ENCODE measurements around the gene LTN1. TPM values are rescaled to one million over a fixed set of nuclear protein-coding genes. Genes with fewer than 3 reads are reported as not detected.

Gene LTN1, protein sequence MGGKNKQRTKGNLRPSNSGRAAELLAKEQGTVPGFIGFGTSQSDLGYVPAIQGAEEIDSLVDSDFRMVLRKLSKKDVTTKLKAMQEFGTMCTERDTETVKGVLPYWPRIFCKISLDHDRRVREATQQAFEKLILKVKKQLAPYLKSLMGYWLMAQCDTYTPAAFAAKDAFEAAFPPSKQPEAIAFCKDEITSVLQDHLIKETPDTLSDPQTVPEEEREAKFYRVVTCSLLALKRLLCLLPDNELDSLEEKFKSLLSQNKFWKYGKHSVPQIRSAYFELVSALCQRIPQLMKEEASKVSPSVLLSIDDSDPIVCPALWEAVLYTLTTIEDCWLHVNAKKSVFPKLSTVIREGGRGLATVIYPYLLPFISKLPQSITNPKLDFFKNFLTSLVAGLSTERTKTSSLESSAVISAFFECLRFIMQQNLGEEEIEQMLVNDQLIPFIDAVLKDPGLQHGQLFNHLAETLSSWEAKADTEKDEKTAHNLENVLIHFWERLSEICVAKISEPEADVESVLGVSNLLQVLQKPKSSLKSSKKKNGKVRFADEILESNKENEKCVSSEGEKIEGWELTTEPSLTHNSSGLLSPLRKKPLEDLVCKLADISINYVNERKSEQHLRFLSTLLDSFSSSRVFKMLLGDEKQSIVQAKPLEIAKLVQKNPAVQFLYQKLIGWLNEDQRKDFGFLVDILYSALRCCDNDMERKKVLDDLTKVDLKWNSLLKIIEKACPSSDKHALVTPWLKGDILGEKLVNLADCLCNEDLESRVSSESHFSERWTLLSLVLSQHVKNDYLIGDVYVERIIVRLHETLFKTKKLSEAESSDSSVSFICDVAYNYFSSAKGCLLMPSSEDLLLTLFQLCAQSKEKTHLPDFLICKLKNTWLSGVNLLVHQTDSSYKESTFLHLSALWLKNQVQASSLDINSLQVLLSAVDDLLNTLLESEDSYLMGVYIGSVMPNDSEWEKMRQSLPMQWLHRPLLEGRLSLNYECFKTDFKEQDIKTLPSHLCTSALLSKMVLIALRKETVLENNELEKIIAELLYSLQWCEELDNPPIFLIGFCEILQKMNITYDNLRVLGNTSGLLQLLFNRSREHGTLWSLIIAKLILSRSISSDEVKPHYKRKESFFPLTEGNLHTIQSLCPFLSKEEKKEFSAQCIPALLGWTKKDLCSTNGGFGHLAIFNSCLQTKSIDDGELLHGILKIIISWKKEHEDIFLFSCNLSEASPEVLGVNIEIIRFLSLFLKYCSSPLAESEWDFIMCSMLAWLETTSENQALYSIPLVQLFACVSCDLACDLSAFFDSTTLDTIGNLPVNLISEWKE (N-terminal part only)
- 21.6 TPM for polyA plus RNA-seq
- long read RNA-seq, donor 1, full-length matches to known transcripts = 1 of 1 reads
- long read RNA-seq, donor 1, partial matches to known transcripts = 0 of 1 reads
- long read RNA-seq, donor 1, other reads (novel, unspliced or antisense) = 0 of 1 reads
- long read RNA-seq, donor 2 = 0 reads
- long read RNA-seq, donor 3 = 0 reads
- long read RNA-seq, donor 4 = 0 reads
- long read RNA-seq, donor 5 = 0 reads
- long read RNA-seq, donor 6, full-length matches to known transcripts = 1 of 1 reads
- long read RNA-seq, donor 6, partial matches to known transcripts = 0 of 1 reads
- long read RNA-seq, donor 6, other reads (novel, unspliced or antisense) = 0 of 1 reads
- long read RNA-seq, donor 7 = 0 reads
- long read RNA-seq, donor 8 = 0 reads
- long read RNA-seq, donor 9 = 0 reads
- long read RNA-seq, donor 10 = 0 reads
- long read RNA-seq, donor 11 = 0 reads

- Histone ChIP-seq H3K27me3 (ENCODE audit: control insufficient read depth, insufficient read depth, low read length) (no peaks in the 10 kb centered on the region), H3K27ac (ENCODE audit: low read length) (peak within 1 kb of the TSS; percentile 88), H3K4me3 (ENCODE audit: low read length) (peak within 1 kb of the TSS; percentile 91), H3K36me3 (ENCODE audit: control insufficient read depth, insufficient read depth, low read length) (no peaks in the 10 kb centered on the region), H3K9me3 (ENCODE audit: control insufficient read depth, low read depth, low read length) (no peaks in the 10 kb centered on the region), H3K4me1 (ENCODE audit: control insufficient read depth, insufficient read depth, low read length) (peaks cover 5% of the 10 kb centered on the region)
- peak; percentile 99 for DNase-seq
- no CpG with 5 or more reads among the region's 43 CpGs for WGBS (ENCODE audit: insufficient coverage, low lambda C conversion rate)
These were observed at the start of gene LTN1 for GRCh38 chr21:28992526-28993292. LTN1 (minus strand) TSS chr21:28992877; CDS start chr21:28992805, 72 bp downstream.

DNA sequence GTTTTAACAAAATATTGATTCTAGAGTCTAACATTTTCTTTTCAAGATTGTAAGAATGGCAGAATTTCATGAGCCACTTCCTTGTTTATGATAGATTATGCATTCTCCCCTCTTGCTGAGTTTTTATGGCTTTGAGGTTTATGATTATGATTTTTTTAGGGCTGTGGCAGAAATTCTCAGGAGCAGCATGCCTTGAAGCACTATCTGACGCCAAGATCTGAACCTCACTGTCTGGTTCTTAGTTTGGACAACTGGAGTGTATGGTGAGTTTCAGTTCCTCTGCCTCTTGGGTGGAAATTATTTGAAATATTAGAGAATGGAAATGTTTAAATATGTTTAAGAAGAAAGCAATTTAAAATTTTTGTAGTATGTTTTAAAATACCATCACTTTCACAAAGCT is 42.0 kb upstream of the LTN1 start:
- no peak for DNase-seq
- no peak overlapping the region for H3K27ac ChIP-seq (ENCODE audit: low read length)
- H3K9me3 ChIP-seq (ENCODE audit: control insufficient read depth, low read depth, low read length) = no peaks in the 10 kb centered on the region
- H3K4me3 ChIP-seq (ENCODE audit: low read length) = no peak overlapping the region
- no peaks in the 10 kb centered on the region for H3K27me3 ChIP-seq (ENCODE audit: control insufficient read depth, insufficient read depth, low read length)
- no CpG with 5 or more reads among the region's 1 CpG for WGBS (ENCODE audit: insufficient coverage, low lambda C conversion rate)
- peaks cover 52% of the 10 kb centered on the region for H3K36me3 ChIP-seq (ENCODE audit: control insufficient read depth, insufficient read depth, low read length)
- H3K4me1 ChIP-seq (ENCODE audit: control insufficient read depth, insufficient read depth, low read length) = no peaks in the 10 kb centered on the region

DNA sequence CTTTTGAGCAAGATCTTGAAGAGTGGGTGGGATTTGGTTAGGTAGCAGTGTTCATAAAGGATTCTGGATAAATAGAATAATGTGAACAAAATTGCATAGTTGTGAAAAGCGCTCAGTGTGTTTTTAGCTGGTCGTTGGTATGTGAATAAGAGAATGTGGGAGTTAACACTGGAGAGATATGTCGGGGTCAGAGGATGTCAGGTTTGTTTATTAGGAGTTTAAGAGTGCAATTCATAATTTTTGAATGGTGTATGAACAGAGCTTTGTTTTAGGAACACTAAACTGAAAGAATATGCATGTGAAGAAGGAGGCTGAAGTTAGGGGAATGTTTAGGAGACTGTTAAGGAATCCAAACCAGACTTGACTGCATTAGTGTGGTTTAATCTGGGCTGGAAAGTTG is 41.2 kb upstream of the LTN1 start:
- WGBS (ENCODE audit: insufficient coverage, low lambda C conversion rate) = 87% methylated on average over 2 of the region's 3 CpGs
- DNase-seq = no peak
- Histone ChIP-seq H3K27me3 (ENCODE audit: control insufficient read depth, insufficient read depth, low read length) (no peaks in the 10 kb centered on the region), H3K27ac (ENCODE audit: low read length) (no peak overlapping the region), H3K4me1 (ENCODE audit: control insufficient read depth, insufficient read depth, low read length) (no peaks in the 10 kb centered on the region), H3K4me3 (ENCODE audit: low read length) (no peak overlapping the region), H3K9me3 (ENCODE audit: control insufficient read depth, low read depth, low read length) (no peaks in the 10 kb centered on the region), H3K36me3 (ENCODE audit: control insufficient read depth, insufficient read depth, low read length) (peaks cover 49% of the 10 kb centered on the region)

- Histone ChIP-seq H3K4me3 (ENCODE audit: low read length) (no peak overlapping the region), H3K27ac (ENCODE audit: low read length) (no peak overlapping the region), H3K36me3 (ENCODE audit: control insufficient read depth, insufficient read depth, low read length) (peaks cover 50% of the 10 kb centered on the region), H3K27me3 (ENCODE audit: control insufficient read depth, insufficient read depth, low read length) (no peaks in the 10 kb centered on the region), H3K9me3 (ENCODE audit: control insufficient read depth, low read depth, low read length) (no peaks in the 10 kb centered on the region), H3K4me1 (ENCODE audit: control insufficient read depth, insufficient read depth, low read length) (no peaks in the 10 kb centered on the region)
- WGBS (ENCODE audit: insufficient coverage, low lambda C conversion rate) = 100% methylated on average over 1 of the region's 4 CpGs
- no peak for DNase-seq
These were observed 40.6 kb upstream of the LTN1 start for GRCh38 chr21:29033301-29033700.

- Histone ChIP-seq H3K4me1 (ENCODE audit: control insufficient read depth, insufficient read depth, low read length) (peaks cover 1% of the 10 kb centered on the region), H3K4me3 (ENCODE audit: low read length) (no peak overlapping the region), H3K27me3 (ENCODE audit: control insufficient read depth, insufficient read depth, low read length) (no peaks in the 10 kb centered on the region), H3K36me3 (ENCODE audit: control insufficient read depth, insufficient read depth, low read length) (peaks cover 44% of the 10 kb centered on the region), H3K27ac (ENCODE audit: low read length) (no peak overlapping the region), H3K9me3 (ENCODE audit: control insufficient read depth, low read depth, low read length) (no peaks in the 10 kb centered on the region)
- no CpG with 5 or more reads among the region's 1 CpG for WGBS (ENCODE audit: insufficient coverage, low lambda C conversion rate)
- no peak for DNase-seq
These were observed 38.2 kb upstream of the LTN1 start for GRCh38 chr21:29030909-29031308.

- Histone ChIP-seq H3K4me3 (ENCODE audit: low read length) (no peak overlapping the region), H3K36me3 (ENCODE audit: control insufficient read depth, insufficient read depth, low read length) (peaks cover 37% of the 10 kb centered on the region), H3K27ac (ENCODE audit: low read length) (no peak overlapping the region), H3K27me3 (ENCODE audit: control insufficient read depth, insufficient read depth, low read length) (no peaks in the 10 kb centered on the region), H3K9me3 (ENCODE audit: control insufficient read depth, low read depth, low read length) (no peaks in the 10 kb centered on the region), H3K4me1 (ENCODE audit: control insufficient read depth, insufficient read depth, low read length) (peaks cover 3% of the 10 kb centered on the region)
- no peak for DNase-seq
- WGBS (ENCODE audit: insufficient coverage, low lambda C conversion rate) = no CpG with 5 or more reads among the region's 1 CpG
These were observed 36.8 kb upstream of the LTN1 start for GRCh38 chr21:29029524-29029923.

DNA sequence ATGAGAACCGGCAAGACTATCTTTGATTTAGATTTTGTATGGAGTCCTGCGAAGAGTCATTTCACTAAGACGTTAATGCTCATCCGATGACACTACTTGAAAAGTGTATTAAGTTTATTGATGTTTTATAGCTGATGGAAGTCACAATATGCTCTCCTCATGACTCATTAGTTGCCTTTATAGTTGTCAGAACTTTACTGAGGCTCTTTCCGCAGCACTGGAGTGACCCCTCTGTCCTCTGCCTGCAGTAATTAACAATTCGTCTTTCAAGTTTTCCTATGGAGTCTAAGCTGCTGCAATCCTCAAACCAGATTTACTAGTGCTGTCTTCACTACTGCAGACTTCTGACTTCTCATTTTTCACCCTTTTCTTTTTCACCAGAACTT is 32.6 kb upstream of the LTN1 start:
- no peaks in the 10 kb centered on the region for H3K27me3 ChIP-seq (ENCODE audit: control insufficient read depth, insufficient read depth, low read length)
- H3K4me3 ChIP-seq (ENCODE audit: low read length) = peak overlapping the region; percentile 76
- peaks cover 10% of the 10 kb centered on the region for H3K36me3 ChIP-seq (ENCODE audit: control insufficient read depth, insufficient read depth, low read length)
- peak in 1 of 2 donors; percentile 64 for DNase-seq
- H3K4me1 ChIP-seq (ENCODE audit: control insufficient read depth, insufficient read depth, low read length) = peaks cover 3% of the 10 kb centered on the region
- H3K27ac ChIP-seq (ENCODE audit: low read length) = peak overlapping the region; percentile 95
- WGBS (ENCODE audit: insufficient coverage, low lambda C conversion rate) = no CpG with 5 or more reads among the region's 6 CpGs
- H3K9me3 ChIP-seq (ENCODE audit: control insufficient read depth, low read depth, low read length) = no peaks in the 10 kb centered on the region

GRCh38 chr21:29024474-29025327 is 32.0 kb upstream of the LTN1 start, which contains the start of gene USP16:
USP16 (plus strand) TSS chr21:29024668; CDS start chr21:29027914, 3,246 bp downstream.
- peak; percentile 98 to 100 for DNase-seq
- peaks cover 7% of the 10 kb centered on the region for H3K36me3 ChIP-seq (ENCODE audit: control insufficient read depth, insufficient read depth, low read length)
- H3K27me3 ChIP-seq (ENCODE audit: control insufficient read depth, insufficient read depth, low read length) = no peaks in the 10 kb centered on the region
- WGBS (ENCODE audit: insufficient coverage, low lambda C conversion rate) = no CpG with 5 or more reads among the region's 48 CpGs
- H3K27ac ChIP-seq (ENCODE audit: low read length) = peak within 1 kb of the TSS; percentile 95
- H3K4me1 ChIP-seq (ENCODE audit: control insufficient read depth, insufficient read depth, low read length) = peaks cover 4% of the 10 kb centered on the region
- peak within 1 kb of the TSS; percentile 76 for H3K4me3 ChIP-seq (ENCODE audit: low read length)
- H3K9me3 ChIP-seq (ENCODE audit: control insufficient read depth, low read depth, low read length) = no peaks in the 10 kb centered on the region
